GM19025 (cell line): Measurements from ENCODE around the gene NPFF.
"Not testable (repeated sequence)": the region's sequence is repeated elsewhere in the genome, so short reads cannot be mapped to it uniquely, and the experiment has no call there.

Source experiments
- ATAC-seq: cut with Tn5 transposase; IDR thresholded peaks from one replicate; pipeline ENCODE4 v1.9.1; 2021; ENCODE audit warnings: mild to moderate bottlenecking, low read depth, moderate library complexity; ENCODE audit not compliant: unreplicated experiment

NPFF gene

GRCh38 chr12:53497461-53497860 is 9.8 kb downstream of the NPFF start:
- no peak for ATAC-seq

GRCh38 chr12:53496752-53497032 is 10.6 kb downstream of the NPFF start:
- no peak for ATAC-seq

GRCh38 chr12:53495903-53496751 is 11.2 kb downstream of the NPFF start:
- ATAC-seq: no peak

DNA sequence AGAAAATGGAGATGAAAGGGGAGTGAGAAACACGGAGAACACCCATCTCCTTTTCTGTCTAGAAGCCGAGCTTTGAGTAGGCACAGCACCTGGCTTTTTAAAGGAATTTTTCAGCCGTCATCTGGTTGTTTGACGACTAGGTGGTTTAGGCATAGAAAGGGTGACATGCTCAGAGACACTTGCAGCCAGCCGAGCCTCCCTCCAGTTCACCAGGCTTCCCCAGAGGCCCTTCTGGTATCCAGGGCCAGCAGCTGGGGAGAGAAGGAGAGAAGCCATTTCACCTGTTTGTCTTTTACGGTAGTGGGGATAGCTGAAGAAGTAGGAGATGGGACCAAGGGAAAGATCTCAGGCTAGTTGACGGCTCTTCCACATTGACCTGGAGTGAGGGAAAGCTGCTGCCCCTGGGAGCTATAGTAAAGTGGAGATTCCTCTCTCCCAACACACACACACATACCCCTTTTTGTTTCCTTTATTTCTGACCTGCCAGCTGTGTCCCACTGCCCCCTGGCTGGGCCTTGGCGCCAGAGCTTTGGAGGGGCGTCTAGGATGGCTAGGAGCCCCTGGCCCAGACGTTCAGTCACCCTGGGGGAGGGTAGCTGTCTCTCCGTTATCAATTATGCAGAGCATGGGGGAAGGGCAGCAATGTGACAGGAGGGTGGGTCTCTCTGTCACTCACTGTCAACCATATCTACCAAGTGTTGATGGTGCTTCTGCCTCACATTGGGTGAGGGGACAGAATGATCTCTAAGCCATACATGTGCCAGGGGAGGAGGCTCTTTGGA is 13.5 kb downstream of the NPFF start:
- no peak for ATAC-seq

DNA sequence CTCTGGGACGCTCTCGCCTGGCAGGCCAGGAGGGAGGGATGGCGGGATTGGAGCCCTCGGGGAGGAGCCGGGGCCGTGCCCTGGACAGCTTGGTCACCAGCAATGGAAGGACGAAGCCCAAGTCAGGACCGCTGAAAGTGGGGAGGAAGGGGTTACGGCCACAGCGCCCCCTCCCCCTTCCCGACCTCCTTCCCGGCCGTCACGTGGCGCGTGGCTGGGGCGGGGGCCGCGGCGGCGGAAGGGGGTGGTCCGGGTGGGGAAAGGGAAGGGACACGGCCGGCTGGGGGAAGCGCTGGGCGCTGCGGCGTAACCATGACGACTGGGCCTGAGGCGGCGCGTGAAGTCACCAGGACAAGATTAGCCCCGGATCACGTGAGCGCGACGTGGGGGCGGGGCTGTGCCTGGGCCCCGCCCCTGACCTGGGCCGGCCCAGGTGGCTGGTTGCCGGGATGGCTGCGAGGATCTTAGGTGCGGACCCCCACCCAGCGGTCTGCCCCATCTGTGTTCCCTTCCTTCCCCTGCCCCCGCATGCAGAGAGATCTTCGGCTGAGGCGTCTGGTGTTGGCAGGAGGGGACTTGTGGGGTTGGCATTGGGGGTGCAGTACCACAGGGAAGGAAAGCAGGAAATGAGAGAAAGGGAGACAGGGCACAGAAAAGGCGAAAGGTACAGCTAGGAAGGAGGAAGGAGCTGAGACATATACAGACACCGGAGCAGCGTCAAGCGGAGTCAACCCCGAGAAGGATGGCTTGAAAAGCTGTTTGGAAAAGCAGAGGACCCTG is 14.3 kb downstream of the NPFF start:
- ATAC-seq: peak; percentile 98

- no peak for ATAC-seq
Measured at GRCh38 chr12:53492188-53492587, 15.1 kb downstream of the NPFF start.

- ATAC-seq: no peak
Measured at GRCh38 chr12:53489242-53489864, 17.9 kb downstream of the NPFF start.

DNA sequence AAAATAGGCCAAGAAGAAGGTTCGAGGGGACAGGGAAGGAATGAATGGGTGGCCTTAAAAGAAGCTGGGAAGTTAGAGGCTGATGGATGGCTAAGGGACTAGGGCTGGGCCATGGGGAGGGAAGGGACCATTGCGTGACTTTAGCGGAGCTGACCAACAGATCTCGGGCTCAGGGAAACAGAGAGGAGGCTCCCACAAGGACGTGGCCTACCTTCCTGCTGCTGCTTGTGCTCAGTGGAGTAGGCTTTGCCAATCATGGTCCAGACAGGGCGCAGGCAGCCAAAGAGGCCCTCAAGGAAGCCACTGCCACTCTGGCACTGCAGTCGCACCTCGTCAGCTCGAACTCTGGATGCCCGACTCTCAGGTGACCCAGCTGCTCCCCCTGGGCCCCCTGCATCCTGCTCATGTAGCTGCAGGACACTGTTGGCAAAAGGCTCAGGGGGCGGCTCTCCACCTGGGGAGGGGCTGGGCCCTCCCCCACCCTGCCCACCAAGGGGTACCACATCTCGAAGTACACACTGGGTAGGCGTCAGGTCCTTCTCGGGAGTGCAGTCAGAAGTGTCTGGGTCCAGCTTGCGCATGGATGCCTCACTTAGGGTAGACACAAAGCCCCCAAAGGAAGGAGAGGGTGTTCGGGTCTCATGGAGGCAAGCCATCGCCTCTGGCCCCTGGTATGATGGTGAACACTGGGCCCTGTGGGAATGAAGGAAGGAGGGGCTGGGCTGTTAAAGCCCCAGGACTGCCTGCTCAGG is 20.4 kb downstream of the NPFF start:
- no peak for ATAC-seq

- ATAC-seq: no peak
Measured at GRCh38 chr12:53485955-53486735, 21.1 kb downstream of the NPFF start.

- no peak for ATAC-seq
Measured at GRCh38 chr12:53484686-53485575, 22.4 kb downstream of the NPFF start.

- no peak for ATAC-seq
Measured at GRCh38 chr12:53483979-53484377, 23.3 kb downstream of the NPFF start.

DNA sequence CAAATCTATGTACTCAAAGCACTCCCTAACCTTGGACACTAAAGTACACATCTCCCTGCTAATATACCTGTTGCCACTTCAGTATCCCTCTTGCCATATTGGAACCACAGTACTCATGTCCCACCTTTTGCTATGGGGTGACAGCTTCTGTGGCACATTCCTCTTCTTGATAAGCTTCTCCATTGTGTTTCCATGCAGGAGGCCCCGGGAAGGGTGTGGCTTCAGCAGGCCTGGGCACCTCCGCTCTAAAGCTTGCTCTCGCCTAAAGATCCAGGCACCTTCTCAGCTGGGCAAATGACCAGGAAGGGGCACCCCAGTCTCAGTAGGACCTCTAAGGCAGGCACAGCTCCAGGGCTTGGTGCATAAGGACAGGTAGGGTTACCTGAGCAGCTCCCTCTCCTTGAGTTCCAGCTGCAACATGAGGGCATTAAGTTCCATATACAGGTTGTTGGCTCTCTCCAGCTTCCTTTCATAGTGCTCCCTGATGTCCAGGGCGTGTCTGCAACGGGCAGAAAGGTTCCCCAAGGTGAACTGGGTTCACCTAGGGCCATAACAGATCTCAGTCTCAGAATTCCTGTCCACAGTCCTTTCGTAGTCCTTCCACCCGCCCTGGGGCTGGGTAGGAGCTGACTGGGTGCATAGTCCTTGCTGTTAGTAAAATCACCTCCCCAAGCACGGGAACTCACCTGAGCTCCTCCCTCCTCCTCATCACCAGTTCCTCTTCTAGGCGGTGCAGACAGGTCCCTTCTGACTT is 23.9 kb downstream of the NPFF start:
- no peak for ATAC-seq

DNA sequence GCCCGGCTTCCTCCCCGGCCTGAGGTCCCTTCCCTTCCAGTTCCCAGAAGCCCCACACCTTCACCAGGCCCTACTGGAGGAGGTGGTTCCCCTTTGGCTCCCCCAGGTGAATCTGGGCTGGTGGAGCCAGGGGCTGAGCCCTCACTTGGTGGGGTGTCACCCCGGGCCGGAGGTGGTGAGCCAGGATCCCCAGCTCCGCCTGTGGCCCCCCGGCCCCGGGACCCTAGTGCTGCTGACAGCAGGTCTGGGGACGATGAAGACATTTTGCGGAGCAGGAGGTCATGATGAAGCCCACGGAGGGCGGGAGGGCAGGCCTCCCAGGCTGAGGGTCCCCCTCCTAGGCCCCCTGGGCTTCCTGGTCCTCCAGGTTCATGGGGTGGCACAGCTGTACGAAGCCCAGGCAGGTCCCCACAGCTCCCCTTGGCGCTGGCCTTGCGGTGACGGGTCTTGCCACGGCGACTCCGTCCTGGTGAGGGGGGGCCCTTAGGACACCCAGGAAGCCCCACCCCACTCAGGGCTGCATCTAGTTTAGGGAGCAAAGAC is 24.6 kb downstream of the NPFF start:
- no peak for ATAC-seq

- no peak for ATAC-seq
Measured at GRCh38 chr12:53481939-53482586, 25.2 kb downstream of the NPFF start.

- ATAC-seq: not testable (repeated sequence)
Measured at GRCh38 chr12:53481458-53481857, 25.8 kb downstream of the NPFF start.

- ATAC-seq: no peak
Measured at GRCh38 chr12:53480491-53481442, 26.5 kb downstream of the NPFF start.
